Esophagus muscularis mucosa (tissue), 4 donors: Measurements from ENCODE around the gene SERPINB1. TPM values are rescaled to one million over a fixed set of nuclear protein-coding genes. Genes with fewer than 3 reads are reported as not detected.

ENCODE experiments used
- DNase-seq: peaks from one replicate; pipeline ENCODE4 v3.0.0-alpha.2; 2017; ENCODE audit errors: extremely low spot score
- H3K27ac ChIP-seq, 4 donors: fragments of 200-600 bp; sonication (generic); replicated peaks in 1 of 4; 1 replicate in 3 of 4; 2 replicates in 1 of 4; pipeline ENCODE4 v1.5.1; 2016 to 2019; ENCODE audit warnings: mild to moderate bottlenecking in 1 of 4
- H3K27me3 ChIP-seq, 4 donors: fragments of 200-600 bp; sonication (generic); one replicate each; pipeline versions ENCODE4 v1.5.1 to v1.6.0; 2016 to 2019
- H3K36me3 ChIP-seq, 4 donors: fragments of 200-600 bp; sonication (generic); one replicate each; pipeline ENCODE4 v1.5.1; 2016 to 2019
- H3K4me1 ChIP-seq, 4 donors: fragments of 200-600 bp; sonication (generic); one replicate each; pipeline ENCODE4 v1.5.1; 2016 to 2019
- H3K4me3 ChIP-seq, 4 donors: fragments of 200-600 bp; sonication (generic); 1 replicate in 2 of 4; 2 replicates in 2 of 4; pipeline ENCODE4 v1.5.1; 2016 to 2019; ENCODE audit warnings: mild to moderate bottlenecking in 4 of 4, moderate library complexity in 1 of 4
- H3K9me3 ChIP-seq, 4 donors: fragments of 200-600 bp; sonication (generic); 1 replicate in 3 of 4; 2 replicates in 1 of 4; pipeline ENCODE4 v1.5.1; 2016 to 2019
- EP300 ChIP-seq: sonication (generic); formaldehyde crosslinking; IDR thresholded peaks from one replicate; pipeline ENCODE4 v1.6.1; 2017; ENCODE audit warnings: antibody characterized with exemption
- POLR2A ChIP-seq: fragments of 450-650 bp; IDR thresholded peaks from one replicate; pipeline ENCODE4 v1.6.1; 2017; ENCODE audit warnings: antibody characterized with exemption, moderate library complexity, mild to moderate bottlenecking, low read depth
- POLR2AphosphoS5 ChIP-seq, 2 donors: sonication (generic); formaldehyde crosslinking; IDR thresholded peaks; one replicate each; pipeline ENCODE4 v1.6.1; 2017; ENCODE audit warnings: antibody characterized with exemption in 2 of 2
- WGBS: methylation state at CpG from one replicate; pipeline ENCODE4 v1.1.5; 2018; 5-methylcytosine and 5-hydroxymethylcytosine counted together
- intact Hi-C: fragments of 100-400 bp; cut with DNase I; formaldehyde crosslinking; loops from one replicate; pipeline ENCODE4 v1.15.1; 2023
- total RNA-seq, 4 donors: library from RNA; depleted of rRNA; stranded (reverse); fragments of >200 nt; gene quantifications; one replicate each; pipeline versions ENCODE4 v1.1.0 to v1.2.1, GENCODE V29; 2016
- TF ChIP-seq, protein P1 (sequence below), 3 experiments: fragments of 200-600 bp in 2 of 3; fragments of 450-650 bp in 1 of 3; sonication (generic) in 2 of 3; IDR thresholded peaks; one replicate each; pipeline ENCODE4 v1.5.1; 2017 to 2019; ENCODE audit warnings: antibody characterized with exemption in 3 of 3, mild to moderate bottlenecking in 2 of 3, moderate library complexity in 1 of 3

Gene SERPINB1
- total RNA-seq, 4 donors from 2014 or later = 23.3 to 123 (median 29.9) TPM

- intact Hi-C loops = no loop called here
- peaks cover 14 to 32% (median 27%) of the 10 kb centered on the region in 4 donors for H3K4me1 ChIP-seq
Observed at GRCh38 chr6:2852921-2853322, 11.3 kb upstream of the SERPINB1 start.

DNA sequence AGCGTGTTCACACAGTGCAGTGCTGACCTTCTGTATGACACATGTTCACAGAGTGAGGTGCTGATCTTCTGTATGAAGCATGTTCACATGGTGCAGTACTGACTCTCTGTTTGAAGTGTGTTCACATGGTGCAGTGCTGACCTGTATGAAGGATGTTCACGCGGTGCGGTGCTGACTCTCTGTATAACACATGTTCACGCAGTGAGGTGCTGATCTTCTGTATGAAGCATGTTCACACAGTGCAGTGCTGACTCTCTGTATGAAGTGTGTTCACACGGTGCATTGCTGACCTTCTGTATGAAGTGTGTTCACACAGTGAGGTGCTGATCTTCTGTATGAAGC, 10.8 kb upstream of the SERPINB1 start:
- no peaks in the 10 kb centered on the region for H3K36me3 ChIP-seq
- H3K9me3 ChIP-seq = no peaks in the 10 kb centered on the region
- peaks cover 10 to 28% (median 23%) of the 10 kb centered on the region in 4 donors for H3K4me1 ChIP-seq
- H3K27ac ChIP-seq = no peak overlapping the region
- no peak for DNase-seq
- TF ChIP-seq POLR2AphosphoS5 (IDR thresholded peaks at IDR 0.05) (no peak), POLR2A (no peak), EP300 (no peak)
- TF ChIP-seq, protein P1, sequence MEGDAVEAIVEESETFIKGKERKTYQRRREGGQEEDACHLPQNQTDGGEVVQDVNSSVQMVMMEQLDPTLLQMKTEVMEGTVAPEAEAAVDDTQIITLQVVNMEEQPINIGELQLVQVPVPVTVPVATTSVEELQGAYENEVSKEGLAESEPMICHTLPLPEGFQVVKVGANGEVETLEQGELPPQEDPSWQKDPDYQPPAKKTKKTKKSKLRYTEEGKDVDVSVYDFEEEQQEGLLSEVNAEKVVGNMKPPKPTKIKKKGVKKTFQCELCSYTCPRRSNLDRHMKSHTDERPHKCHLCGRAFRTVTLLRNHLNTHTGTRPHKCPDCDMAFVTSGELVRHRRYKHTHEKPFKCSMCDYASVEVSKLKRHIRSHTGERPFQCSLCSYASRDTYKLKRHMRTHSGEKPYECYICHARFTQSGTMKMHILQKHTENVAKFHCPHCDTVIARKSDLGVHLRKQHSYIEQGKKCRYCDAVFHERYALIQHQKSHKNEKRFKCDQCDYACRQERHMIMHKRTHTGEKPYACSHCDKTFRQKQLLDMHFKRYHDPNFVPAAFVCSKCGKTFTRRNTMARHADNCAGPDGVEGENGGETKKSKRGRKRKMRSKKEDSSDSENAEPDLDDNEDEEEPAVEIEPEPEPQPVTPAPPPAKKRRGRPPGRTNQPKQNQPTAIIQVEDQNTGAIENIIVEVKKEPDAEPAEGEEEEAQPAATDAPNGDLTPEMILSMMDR (IDR thresholded peaks at IDR 0.05) = no peak
- no peak overlapping the region for H3K4me3 ChIP-seq
- intact Hi-C loops = no loop called here
- no peaks in the 10 kb centered on the region for H3K27me3 ChIP-seq
- WGBS = 78% methylated on average over 6 of the region's 6 CpGs

More at GRCh38 chr6:2852921-2853322, 11.3 kb upstream of the SERPINB1 start:
- WGBS = 62% methylated on average over 7 of the region's 10 CpGs
- TF ChIP-seq POLR2A = no peak
- TF ChIP-seq, protein P1 (IDR thresholded peaks at IDR 0.05) = no peak
- no peak for TF ChIP-seq EP300
- no peak for TF ChIP-seq POLR2AphosphoS5 (IDR thresholded peaks at IDR 0.05)
- no peaks in the 10 kb centered on the region for H3K27me3 ChIP-seq
- H3K4me3 ChIP-seq = no peak overlapping the region
- H3K36me3 ChIP-seq = no peaks in the 10 kb centered on the region
- DNase-seq = peak; percentile 62
- no peaks in the 10 kb centered on the region for H3K9me3 ChIP-seq
- peak overlapping the region in 1 of 4 donors; percentile 62 for H3K27ac ChIP-seq

DNA sequence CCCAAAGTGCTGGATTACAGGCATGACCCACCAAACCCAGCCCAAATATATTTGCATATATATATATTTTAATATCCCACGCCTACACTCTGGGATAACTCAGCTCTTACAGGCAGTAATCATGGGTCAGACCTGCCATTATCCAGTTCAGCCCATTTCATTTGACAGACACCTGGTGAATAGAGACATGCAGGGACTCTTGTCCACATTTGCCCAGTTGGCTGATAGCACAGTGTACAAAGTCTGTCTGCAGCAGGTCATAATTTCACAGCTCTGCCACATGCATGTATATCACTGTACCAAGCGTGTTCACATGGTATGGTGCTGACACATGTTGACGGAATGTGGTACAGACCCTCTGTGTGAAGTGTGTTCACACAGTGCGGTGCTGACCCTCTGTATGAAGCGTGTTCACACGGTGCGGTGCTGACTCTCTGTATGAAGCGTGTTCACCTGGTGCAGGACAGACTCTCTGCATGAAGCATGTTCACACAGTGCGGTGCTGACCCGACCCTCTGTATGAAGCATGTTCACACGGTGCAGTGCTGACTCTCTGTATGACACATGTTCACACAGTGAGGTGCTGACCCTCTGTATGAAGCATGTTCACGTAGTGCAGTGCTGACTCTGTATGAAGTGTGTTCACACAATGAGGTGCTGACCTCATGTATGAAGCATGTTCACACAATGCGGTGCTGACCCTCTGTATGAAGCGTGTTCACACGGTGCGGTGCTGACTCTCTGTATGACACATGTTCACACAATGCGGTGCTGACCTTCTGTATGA, 10.3 kb upstream of the SERPINB1 start:
- Histone ChIP-seq H3K4me3 (no peak overlapping the region), H3K4me1 (peaks cover 12 to 26% (median 21%) of the 10 kb centered on the region in 4 donors), H3K9me3 (no peaks in the 10 kb centered on the region), H3K27me3 (no peaks in the 10 kb centered on the region), H3K36me3 (no peaks in the 10 kb centered on the region), H3K27ac (no peak overlapping the region)
- peak; percentile 83 for DNase-seq
- intact Hi-C loops = no loop called here
- 88% methylated on average over 16 of the region's 17 CpGs for WGBS
- TF ChIP-seq POLR2A (no peak), POLR2AphosphoS5 (IDR thresholded peaks at IDR 0.05) (no peak), EP300 (no peak)
- TF ChIP-seq, protein P1 (IDR thresholded peaks at IDR 0.05) = no peak

- TF ChIP-seq EP300 = no peak
- no peak for TF ChIP-seq POLR2A
- no peak for TF ChIP-seq POLR2AphosphoS5 (IDR thresholded peaks at IDR 0.05)
- TF ChIP-seq, protein P1 (IDR thresholded peaks at IDR 0.05) = no peak
- peak; percentile 66 for DNase-seq
- Histone ChIP-seq H3K27me3 (no peaks in the 10 kb centered on the region), H3K9me3 (no peaks in the 10 kb centered on the region), H3K4me3 (no peak overlapping the region), H3K36me3 (no peaks in the 10 kb centered on the region), H3K4me1 (peaks cover 23 to 31% (median 30%) of the 10 kb centered on the region in 4 donors), H3K27ac (no peak overlapping the region)
- 59% methylated on average over 5 of the region's 5 CpGs for WGBS
- intact Hi-C loops = no loop called here
Observed at GRCh38 chr6:2850538-2851113, 9.0 kb upstream of the SERPINB1 start.
